ENCODE data around the gene NDUFV3. TPM values are rescaled to one million over a fixed set of nuclear protein-coding genes. Genes with fewer than 3 reads are reported as not detected.

NDUFV3 gene
- polyA plus RNA-seq, 1 of the 3 experiments (the other 2 are of a cell fraction): 32.9 TPM

GRCh38 chr21:42918291-42918690 lies 25.2 kb downstream of the NDUFV3 start:
- Histone ChIP-seq H3K9me3 (no peaks in the 10 kb centered on the region), H3K4me3 (ENCODE audit: low read depth in 2 of 2, low read length in 1 of 2) (no peak overlapping the region), H2AFZ (ENCODE audit: low read depth) (no peak overlapping the region), H3K79me2 (ENCODE audit: insufficient read depth) (no peaks in the 10 kb centered on the region), H3K27ac (ENCODE audit: low read depth in 2 of 2, low read length in 1 of 2) (no peak overlapping the region), H3K4me2 (no peak overlapping the region), H3K9ac (no peak overlapping the region), H4K20me1 (ENCODE audit: insufficient read depth) (no peaks in the 10 kb centered on the region), H3K36me3 (replicated peaks in 1 of 2; ENCODE audit: control insufficient read depth in 1 of 2, insufficient read depth in 2 of 2, low read length in 1 of 2) (no peaks in the 10 kb centered on the region), H3K4me1 (ENCODE audit: control insufficient read depth in 1 of 2, insufficient read depth in 2 of 2, low read depth in 1 of 2, low read length in 1 of 2) (no peaks in the 10 kb centered on the region), H3K27me3 (ENCODE audit: insufficient read depth) (no peaks in the 10 kb centered on the region), H3F3A (replicated peaks; ENCODE audit: insufficient read depth) (peaks cover 6% of the 10 kb centered on the region), H3K9me2 (no peaks in the 10 kb centered on the region)
- no peak for TF ChIP-seq FOXM1 (IDR thresholded peaks at IDR 0.05; ENCODE audit: low read depth)
- no peak for TF ChIP-seq TAF1 (IDR thresholded peaks at IDR 0.05; ENCODE audit: borderline replicate concordance, low read depth, low read length)
- no peak for TF ChIP-seq REST (IDR thresholded peaks at IDR 0.05; ENCODE audit: low read depth, low read length)
- TF ChIP-seq EZH2phosphoT487 (IDR thresholded peaks at IDR 0.05; ENCODE audit: borderline replicate concordance, low read depth): no peak
- TF ChIP-seq MAX (IDR thresholded peaks at IDR 0.05; ENCODE audit: low read depth): no peak
- no peak for TF ChIP-seq POLR2AphosphoS5 (IDR thresholded peaks at IDR 0.05; ENCODE audit: low read depth, low read length)
- TF ChIP-seq TEAD4 (IDR thresholded peaks at IDR 0.05; ENCODE audit: borderline replicate concordance, insufficient read depth): no peak
- TF ChIP-seq JUND (IDR thresholded peaks at IDR 0.05): no peak
- TF ChIP-seq, protein P1, sequence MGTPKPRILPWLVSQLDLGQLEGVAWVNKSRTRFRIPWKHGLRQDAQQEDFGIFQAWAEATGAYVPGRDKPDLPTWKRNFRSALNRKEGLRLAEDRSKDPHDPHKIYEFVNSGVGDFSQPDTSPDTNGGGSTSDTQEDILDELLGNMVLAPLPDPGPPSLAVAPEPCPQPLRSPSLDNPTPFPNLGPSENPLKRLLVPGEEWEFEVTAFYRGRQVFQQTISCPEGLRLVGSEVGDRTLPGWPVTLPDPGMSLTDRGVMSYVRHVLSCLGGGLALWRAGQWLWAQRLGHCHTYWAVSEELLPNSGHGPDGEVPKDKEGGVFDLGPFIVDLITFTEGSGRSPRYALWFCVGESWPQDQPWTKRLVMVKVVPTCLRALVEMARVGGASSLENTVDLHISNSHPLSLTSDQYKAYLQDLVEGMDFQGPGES (IDR thresholded peaks at IDR 0.05; ENCODE audit: low read depth, low read length): no peak
- TF ChIP-seq NFIC (IDR thresholded peaks at IDR 0.05; ENCODE audit: borderline replicate concordance): no peak
- no peak for TF ChIP-seq NRF1 (IDR thresholded peaks at IDR 0.05; ENCODE audit: low read depth, low read length)
- no peak for TF ChIP-seq MEF2A (IDR thresholded peaks at IDR 0.05; ENCODE audit: borderline replicate concordance, low read depth)
- TF ChIP-seq, protein P2, sequence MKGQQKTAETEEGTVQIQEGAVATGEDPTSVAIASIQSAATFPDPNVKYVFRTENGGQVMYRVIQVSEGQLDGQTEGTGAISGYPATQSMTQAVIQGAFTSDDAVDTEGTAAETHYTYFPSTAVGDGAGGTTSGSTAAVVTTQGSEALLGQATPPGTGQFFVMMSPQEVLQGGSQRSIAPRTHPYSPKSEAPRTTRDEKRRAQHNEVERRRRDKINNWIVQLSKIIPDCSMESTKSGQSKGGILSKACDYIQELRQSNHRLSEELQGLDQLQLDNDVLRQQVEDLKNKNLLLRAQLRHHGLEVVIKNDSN (IDR thresholded peaks at IDR 0.05; ENCODE audit: borderline replicate concordance, low read depth): no peak
- no peak for TF ChIP-seq RCOR1 (IDR thresholded peaks at IDR 0.05; ENCODE audit: low read length)
- WGBS (ENCODE audit: low lambda C conversion rate): 96% methylated on average over 6 of the region's 6 CpGs
- DNase-seq: no peak
- ChIA-PET POLR2A (no interaction called here), CTCF (no interaction called here)

All from SK-N-SH (cell line).